CMK (cell line): ENCODE data around the gene CCDC102A.
"Not testable (repeated sequence)": the region's sequence is repeated elsewhere in the genome, so short reads cannot be mapped to it uniquely, and the experiment has no call there.

Experiments used
- DNase-seq: peaks from one replicate; pipeline ENCODE4 v3.0.0-alpha.2; 2010; ENCODE audit warnings: low read depth

Gene CCDC102A

DNA sequence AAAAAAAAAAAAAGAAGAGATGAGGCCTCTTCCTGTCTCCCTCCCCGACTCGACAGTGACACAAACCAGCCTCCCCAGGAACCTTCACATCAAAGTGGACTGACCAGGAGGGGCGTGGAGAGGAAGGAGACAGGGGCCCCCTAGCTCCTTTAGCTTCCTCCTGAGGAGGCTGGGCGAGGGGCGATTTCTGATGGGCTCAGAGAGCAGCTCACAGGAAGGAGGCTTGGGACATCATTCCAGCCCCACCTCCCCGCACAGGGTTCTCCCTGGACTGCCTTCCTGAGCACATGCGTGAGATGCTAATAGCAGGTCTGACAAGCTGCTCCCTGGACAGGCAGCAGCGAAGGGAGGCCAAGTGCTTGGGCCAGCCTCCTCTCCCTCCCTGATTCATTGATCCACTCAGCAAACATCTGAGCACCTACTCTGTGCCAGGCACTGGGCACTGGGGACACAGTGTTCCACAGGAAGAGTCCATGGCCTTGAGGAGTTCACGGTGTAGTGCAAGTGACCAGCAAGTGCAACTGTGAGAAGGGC, 35.7 kb downstream of the CCDC102A start:
- peak; percentile 89 for DNase-seq

DNA sequence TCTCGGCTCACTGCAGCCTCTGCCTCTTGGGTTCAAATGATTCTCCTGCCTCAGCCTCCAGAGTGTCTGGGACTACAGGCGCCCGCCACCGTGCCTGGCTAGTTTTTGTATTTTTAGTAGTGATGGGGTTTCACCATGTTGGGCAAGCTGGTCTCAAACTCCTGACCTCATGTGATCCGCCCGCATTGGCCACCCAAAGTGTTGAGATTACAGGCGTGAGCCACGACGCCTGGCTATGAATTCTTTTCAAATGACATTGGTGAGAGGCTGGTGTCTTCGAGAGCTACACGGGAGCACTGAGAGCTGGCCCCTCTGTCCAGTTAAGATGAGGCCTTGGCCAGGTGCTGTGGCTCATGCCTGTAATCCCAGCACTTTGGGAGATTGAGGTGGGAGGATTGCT, 36.4 kb downstream of the CCDC102A start:
- not testable (repeated sequence) for DNase-seq

DNA sequence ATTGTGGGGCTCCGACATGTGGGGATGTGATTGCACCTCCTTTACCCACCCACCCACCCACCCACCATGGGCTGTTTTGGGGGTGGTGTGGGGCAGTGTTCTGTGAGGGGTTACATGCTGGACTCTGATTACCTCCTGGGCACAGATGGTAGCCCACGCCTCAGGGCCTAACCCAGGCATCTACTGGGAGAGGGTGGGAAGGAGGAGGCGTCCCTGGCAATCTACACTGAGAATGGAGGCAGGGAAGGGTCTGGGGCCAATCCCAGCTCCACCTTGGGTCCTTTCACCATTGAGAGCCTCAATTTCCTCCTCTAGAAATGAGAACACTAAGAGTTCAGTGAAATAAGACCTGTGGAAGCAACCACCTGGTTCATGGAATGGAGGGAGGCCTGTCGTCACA, 38.3 kb downstream of the CCDC102A start:
- DNase-seq: no peak

DNA sequence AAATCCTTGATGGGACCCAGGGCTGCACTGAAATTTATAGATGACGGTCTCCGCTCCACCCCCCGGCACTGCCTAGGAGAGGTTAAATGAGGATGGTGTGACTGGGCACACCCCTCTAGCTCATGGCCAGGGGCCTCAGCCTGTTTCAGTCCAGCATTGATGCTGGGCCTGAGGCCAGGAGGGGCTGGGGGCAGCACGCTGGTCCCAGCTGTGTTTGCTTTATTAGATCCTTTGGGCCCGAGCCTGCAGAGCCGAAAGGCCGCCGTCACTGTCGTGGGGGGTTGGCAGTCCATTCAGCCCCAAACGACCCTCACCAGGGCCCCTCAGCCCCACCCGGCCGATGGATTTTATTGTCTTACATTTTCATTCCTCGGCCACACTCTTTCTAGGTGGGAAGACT, 39.2 kb downstream of the CCDC102A start:
- no peak for DNase-seq

DNA sequence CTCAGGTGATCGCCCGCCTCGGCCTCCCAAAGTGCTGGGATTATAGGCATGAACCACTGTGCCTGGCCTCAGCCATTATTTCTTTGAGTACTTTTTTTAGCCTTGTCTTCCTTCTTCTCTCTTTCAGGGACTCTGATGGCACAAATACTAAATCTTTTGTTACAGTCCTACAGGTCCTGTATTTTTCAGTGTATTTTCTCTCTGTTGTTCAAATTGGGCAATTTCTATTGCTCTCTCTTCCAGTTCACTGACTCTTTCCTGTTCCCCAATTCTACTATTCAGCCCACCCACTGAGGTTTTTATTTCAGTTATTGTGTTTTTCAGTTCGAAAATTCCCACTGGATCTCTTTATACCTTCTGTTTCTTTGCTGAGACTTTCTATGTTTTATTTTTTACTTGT, 42.6 kb downstream of the CCDC102A start:
- DNase-seq: no peak

DNA sequence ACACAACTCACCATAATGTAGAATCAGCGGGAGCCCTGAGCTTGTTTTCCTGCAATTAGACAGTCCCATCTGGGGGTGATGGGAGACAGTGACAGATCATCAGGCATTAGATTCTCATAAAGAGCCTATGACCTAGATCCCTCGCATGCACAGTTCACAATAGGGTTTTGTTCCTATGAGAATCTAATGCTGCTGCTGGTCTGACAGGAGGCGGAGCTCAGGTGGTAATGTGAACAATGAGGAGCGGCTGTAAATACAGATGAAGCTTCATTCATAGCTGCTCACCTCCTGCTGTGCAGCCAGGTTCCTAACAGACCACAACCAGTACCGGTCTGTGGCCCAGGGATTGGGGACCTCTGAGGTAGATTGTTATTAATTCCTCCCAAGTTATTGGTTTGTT, 47.1 kb downstream of the CCDC102A start:
- DNase-seq: no peak

DNA sequence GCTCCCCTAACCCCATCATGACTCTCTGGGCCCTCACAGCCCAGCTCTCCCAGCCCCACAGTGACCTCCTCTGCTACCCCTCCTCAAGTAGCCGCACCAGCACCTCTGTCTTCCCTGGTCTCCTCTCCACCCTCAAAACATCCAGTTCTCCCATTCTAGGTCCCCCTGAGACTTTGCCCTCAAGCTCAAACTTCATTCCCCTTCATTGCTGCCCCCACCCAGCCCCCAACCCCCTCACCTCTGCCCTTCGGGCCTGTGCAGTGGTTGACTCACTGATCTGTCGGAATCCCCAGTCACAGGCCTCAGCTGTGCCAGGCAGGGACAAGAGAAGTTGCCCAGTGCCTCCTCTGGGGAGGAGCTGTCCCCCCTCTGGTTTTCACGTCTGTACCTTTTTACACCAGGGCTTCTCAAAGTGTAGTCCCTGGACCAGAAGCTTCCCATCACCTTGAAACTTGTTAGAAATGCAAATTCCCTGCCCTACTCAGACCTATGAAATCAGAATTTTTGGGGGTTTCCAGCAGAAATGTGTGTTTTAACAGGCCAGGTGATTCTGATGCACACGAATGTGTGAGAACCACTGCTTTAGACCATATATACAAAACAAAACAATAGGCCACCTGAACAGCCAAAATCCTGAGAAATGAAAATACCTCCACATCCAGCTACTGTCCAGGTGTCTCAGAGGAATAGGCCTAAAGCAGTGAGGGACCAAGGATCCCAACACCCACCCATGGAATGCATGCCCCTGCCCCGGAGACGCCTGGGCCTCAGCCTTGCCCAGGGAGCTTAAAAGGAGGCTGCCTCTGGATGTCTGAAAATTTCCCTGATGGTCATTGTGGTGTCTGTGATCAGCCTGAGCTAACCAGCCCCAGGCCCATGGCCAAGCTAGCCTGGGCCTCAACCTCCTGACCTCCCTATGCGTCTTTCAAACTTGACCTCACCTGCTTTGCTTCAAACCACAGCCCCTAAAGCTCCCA, 49.2 kb downstream of the CCDC102A start:
- no peak for DNase-seq

DNA sequence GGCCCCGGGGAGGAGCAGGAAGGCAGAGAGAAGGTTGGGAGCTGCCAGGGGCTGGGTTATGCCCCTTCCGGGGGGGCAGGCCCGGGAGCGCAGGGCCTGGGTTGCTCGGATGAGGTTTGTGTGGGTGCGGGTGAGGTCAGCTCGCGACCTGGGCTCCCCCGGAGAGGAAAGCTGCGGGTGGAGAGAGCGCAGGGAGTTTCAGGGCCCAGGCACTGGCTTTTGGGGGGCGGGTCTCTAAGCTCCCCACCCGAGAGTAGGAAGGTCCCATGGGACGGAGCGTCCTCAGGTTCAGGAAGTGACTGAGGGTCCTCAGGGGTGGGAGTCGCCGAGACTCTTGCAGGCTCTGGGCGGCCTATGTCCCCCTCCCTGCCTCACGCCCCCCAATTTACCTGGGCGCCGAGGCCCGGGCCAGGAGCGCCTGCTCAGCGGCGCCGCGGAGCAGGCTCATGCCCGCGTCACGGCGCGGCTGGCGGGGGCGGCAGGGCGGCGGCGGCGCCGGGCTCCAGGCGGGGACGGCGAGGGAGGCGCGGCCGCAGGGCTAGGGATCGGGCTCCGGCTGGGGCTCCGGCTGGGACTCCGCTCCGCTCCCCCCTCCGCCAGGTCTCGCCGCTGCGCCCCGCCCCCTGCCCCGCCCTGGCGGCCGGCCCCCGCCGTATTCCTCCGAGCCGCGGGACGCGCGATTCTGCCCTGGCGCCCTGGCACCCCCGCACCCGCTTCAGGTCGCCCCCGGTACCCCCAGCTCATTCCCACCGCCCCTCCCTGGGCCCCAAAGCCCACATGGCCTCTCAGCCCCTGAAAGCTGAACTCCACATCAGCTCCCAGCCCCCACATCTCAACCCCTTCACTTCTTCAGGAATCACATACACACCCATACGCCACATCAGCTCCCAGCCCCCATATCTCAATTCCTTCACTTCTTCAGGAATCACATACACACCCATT, 50.2 kb downstream of the CCDC102A start, which contains the start of gene DOK4:
Gene DOK4, minus strand, starts transcription at position 578 of the 942 bp plus-strand sequence. CDS start 6,986 bp downstream, outside the sequence.
- DNase-seq: no peak

DNA sequence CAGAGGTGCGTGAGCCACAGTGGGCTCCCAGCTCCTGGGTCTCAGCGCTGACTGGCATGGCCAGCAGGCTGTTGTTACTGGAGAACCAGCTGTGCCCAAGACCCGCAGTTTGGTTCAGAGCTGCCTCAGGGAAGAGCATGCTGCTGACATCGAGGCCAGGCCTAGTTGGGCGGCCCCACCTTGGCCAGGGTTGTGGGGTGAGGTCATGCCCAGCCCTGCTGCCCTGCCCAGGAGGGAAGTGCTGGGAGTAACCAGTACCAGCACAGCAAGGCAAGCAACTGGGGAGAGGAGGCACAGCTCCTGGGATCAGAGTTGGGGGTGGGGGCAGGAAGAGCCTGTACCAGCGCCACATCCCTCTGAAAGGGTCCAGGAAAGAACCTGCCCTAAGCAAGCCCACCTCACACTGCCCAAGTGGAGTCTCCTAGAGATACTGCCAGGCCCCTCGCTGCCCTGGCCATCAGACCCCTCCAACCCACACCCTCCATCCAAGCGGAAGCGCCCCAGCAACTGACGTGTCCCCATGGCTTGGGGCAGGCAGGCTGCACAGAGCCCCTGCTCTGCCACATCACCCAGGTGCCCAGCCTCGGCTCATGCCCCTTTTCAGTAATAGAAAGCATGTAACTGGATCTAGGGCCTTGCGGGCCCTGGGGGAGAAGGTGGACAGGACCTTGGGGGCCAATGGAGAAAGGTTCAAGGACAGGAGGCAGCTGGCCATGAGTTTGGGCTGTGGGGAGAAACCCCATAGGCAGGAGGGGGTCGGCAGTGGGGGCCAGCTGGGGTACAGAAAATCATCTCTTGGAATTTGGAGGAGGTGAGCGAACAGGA, 51.1 kb downstream of the CCDC102A start:
- no peak for DNase-seq

DNA sequence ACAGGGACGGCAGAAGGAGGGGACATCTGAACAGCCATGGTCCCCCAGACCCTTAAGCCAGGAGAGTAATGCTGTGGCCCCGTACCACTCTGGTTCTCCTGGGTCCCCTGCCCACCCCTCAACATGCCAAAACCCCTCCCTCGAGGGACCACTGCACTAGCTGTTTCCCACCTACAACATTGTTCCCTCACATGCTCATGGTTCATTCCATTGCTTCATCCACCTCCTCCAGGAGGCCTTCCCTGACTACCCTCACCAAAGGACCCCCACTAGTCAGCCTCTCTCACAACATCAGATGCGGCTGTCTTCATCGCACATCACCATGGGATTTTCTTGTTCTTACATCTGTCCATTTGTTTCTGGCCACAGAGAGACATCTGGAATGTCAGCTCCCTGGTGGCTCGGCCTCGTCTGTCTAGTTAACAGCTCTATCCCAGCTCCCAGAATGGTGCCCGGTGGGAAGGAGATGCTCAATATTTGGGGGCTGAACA, 51.8 kb downstream of the CCDC102A start:
- DNase-seq: no peak

DNA sequence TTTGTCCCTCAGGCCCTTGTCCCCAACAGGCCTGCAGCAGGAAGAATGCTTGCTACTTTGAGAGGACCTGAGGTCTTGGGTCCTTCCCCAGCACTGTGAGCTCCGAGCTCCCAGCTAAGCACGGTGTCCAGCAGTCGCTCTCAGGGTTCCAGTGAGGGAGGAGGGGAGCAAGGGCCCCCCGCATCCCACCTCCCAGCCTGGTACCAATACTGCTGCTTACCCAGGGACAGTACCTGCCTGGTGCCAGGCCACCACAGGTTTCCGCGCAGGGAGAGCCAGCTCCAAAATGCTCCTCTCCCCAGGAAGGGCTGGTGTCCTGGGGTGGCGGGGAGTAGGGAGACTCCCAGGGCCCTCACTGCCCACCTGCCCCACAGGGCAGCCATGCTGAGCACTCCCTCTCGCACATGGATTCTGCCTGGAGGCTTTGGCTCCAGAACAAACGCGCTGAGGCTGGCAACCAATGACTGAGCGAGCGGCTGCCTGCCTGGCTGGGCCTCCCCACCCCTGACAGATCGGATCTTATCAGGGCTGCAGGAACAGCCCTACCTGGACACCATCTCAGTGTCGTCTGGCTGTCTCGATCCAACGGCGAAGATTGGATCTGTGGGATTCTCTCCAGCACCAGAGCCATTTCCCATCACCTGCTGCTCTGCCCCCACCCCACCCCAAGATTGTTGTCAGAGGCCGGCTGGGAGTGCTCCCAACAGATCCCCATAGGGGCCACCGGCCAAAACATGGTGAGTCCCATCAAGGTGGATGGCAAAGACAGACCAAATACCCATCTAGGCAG, 52.5 kb downstream of the CCDC102A start:
- no peak for DNase-seq

DNA sequence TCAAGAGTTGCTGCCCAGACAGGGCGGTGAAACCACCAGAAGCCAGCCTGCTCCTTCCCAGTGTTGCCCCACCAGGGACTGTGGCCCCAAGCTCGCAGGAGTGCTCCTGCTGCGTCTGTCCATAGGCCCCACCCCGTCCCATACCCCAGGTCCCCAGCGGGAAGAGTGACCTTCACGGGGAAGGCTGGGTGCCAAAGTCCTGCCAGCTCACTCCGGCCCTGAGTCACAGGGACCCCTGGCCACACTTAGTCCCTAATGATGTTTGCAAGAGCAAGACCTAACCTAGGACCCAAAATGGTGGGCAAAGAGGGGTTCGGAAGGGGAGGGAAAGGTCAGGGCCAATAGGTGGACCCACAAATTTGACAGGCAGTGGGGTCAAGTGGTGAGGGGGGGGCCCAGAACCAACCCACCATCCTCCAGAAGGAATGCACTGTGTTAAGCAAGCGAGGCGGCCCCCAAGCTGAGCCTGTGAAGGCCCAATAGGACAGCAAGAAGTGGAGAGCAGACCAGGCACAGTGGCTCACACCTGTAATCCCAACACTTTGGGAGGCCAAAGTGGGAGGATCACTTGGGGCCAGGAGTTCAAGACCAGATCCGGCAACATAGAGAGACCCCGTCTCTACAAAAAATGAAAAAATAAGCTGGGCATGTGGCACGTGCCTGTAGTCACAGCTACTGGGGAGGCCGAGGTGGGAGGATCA, 53.4 kb downstream of the CCDC102A start:
- DNase-seq: no peak

DNA sequence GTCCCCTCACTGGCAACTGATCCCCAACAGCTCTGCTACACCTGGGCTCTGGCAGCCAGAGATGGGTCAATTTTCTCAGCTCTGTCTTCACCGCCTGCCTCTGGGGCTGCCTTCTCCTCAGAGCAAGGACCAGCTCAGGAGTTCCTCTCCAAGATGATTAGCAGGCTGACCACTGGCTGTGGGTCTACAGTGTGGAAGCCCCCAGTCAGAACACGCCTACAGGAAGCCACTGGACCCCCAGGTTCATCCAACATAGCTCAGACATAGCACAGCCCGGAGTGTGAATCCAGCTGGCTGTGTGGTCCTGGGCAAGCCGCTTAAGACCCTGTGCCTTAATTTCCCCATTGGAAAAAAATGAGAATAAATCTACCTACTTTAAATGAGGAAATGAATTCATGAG, 55.0 kb downstream of the CCDC102A start:
- no peak for DNase-seq

DNA sequence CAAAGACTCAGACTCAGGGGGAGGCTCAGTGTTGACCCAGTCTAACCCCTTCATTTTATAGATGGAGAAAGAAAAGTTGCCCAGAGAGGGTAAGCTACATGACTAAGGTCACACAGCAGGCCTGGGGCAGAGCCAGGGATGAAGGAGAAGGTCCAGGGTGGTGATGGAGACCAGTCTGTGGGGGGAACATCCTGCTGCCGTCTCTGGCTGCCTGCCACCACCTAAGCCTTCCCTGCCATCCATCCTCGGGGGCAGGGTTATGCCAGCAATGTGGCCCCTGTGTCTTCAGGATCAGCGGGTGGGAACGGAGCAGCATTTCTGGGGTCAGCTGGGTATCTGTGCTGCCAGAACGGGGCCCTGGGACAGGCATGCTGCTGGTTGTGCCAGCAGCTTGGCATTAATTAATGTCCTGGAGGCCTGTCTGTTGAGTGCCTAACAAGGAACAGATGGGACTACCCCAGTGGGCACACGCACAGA, 55.6 kb downstream of the CCDC102A start:
- DNase-seq: no peak

DNA sequence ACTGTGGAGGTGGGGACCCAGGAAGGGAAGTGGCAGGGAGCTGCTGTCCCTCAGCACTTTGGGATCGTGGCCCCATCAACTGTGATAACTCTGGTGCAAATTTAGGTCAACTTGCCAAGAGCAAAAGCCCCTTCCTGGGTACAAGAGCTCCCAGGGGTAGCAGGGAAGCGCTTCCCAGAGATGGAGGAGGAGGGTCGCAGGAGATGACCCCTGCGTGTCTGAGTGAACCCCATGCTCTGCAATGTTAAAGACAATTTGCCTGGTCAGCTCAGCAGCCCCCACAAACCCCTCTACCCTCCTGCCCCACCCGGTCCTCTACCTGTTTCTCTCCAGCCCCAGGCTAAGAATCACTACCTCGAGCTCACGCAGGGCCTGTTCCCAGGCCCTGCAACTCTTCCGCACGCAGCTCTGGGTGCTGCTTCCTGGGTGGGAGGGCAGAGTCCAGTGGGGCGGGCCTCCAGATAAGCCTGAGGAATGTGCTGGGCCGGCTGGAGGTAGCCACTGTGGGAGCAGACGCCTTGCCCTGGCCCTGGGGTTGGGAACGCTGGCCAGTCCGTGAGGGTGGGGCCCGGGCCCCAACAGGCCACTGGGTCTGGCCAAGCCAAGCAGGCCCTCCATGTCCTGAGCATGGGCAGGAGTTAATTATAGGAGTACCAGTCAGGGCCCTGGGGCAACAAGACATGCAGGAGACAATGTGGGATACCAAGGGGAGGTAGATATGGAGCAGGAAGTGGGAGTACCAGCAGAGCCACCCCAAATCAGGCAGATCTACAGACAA, 56.2 kb downstream of the CCDC102A start:
- DNase-seq: no peak

DNA sequence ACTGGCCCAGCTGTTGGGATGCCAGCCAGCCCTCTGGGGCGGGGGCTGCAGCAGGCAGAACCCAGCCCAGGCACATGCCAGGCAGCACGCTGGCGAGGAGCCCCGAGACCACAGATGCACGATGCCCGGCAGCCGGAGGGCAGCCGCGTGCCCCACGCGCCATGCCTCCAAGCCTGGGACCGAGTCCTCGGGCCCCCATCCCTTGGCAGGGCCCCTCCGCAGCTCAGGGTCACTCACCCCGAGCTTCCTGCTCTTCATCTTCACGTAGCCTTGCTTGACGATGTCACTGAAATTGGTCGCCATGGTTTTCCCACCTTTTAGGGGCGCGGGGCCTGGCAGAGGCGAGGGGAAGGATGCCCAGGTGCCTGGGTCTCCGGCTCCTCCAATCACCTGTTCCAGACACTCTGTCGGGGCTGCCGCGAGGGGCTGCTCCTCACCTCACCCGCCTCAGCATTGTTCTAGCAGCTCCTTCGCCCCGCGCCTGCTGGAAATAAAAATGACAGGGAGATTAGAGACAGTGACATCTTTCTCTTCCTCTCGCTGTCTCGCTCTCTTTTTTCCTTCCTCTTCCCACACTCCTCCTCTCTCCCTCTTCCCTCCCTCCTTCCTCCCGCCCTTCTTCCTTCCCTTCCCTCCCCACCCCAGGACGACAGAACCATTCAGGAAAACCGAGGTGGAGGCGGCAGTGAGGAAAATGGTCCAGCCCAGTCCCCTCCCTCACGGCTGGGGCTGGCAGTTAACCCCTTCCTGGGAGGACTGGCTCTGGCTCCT, 57.0 kb downstream of the CCDC102A start:
- no peak for DNase-seq

DNA sequence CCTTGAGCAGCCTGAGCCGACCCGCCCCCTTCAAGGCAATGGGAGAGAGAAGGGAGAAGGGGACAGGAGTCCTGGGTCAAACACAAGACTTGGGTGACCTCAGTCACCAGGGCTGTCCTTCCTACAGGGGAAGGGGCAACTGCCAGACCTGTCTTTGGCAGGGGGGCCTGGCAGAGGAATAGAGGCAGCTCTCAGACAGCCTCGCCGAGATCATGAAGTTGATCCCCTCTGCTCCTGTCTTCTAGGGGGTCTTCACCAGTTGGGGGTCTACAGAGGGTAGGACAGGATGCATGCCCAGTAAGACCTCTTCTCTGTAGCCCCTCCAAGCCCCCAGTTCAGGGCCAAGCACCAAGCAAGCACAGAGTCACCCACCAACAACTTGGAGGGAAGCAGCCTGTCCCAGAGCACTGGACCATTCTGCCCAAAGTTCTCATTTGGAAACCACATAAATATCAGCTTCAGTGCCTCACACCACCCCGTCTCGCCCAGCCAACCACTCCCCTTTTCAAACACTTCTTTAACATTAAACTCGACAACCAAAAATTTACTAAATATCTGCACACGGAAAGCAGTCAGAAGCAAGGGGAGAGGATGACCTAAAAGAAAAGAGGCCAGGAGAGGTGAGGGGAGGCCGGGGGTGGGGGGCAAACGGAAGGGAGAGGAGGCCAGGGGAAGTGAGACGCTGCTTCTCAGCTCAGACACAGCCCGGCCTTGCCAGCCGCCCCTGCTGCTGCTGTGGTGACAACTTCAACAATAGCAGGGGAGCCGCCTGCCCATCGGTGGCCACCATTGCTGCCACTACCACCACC, 57.8 kb downstream of the CCDC102A start:
- DNase-seq: no peak
